Anterior cingulate cortex (tissue), 58 donors: ENCODE measurements around the gene PCDHGA3.
"Not testable (repeated sequence)": the region's sequence is repeated elsewhere in the genome, so short reads cannot be mapped to it uniquely, and the experiment has no call there.

Experiments used
- DNase-seq, 58 donors: peaks; one replicate each; lab custom pipeline; 2025; lab: John Stamatoyannopoulos, UW

The PCDHGA3 gene

GRCh38 chr5:141375444-141376155 is 32.0 kb downstream of the PCDHGA3 start:
- DNase-seq = not testable (repeated sequence)

GRCh38 chr5:141382469-141383294 is 39.1 kb downstream of the PCDHGA3 start, which contains the start of gene PCDHGA7:
TSS of gene PCDHGA7 (plus strand) at chr5:141382742. CDS start at chr5:141382900, 158 bp downstream.
- no peak for DNase-seq

- DNase-seq = no peak
Measured at GRCh38 chr5:141383345-141383744, 39.7 kb downstream of the PCDHGA3 start.

- DNase-seq = no peak
Measured at GRCh38 chr5:141384471-141385267, 41.0 kb downstream of the PCDHGA3 start.

- not testable (repeated sequence) for DNase-seq
Measured at GRCh38 chr5:141387557-141388311, 44.1 kb downstream of the PCDHGA3 start, which contains the start of gene PCDHGB4. TSS of gene PCDHGB4 (plus strand) at chr5:141387698. CDS start at chr5:141387885, 187 bp downstream.

- DNase-seq = no peak
Measured at GRCh38 chr5:141388661-141389060, 45.0 kb downstream of the PCDHGA3 start.

GRCh38 chr5:141389153-141390042 is 45.8 kb downstream of the PCDHGA3 start:
- DNase-seq = no peak

- no peak for DNase-seq
Measured at GRCh38 chr5:141392429-141393198, 49.0 kb downstream of the PCDHGA3 start, which contains the start of gene PCDHGA8. TSS of gene PCDHGA8 (plus strand) at chr5:141392633. CDS start at chr5:141392814, 181 bp downstream.

GRCh38 chr5:141393267-141393666 is 49.6 kb downstream of the PCDHGA3 start:
- no peak for DNase-seq

- not testable (repeated sequence) for DNase-seq
Measured at GRCh38 chr5:141394401-141395187, 51.0 kb downstream of the PCDHGA3 start.
